ENCODE data around the gene NUAK1. TPM values are rescaled to one million over a fixed set of nuclear protein-coding genes. Genes with fewer than 3 reads are reported as not detected.
"Not testable (repeated sequence)": the region's sequence is repeated elsewhere in the genome, so short reads cannot be mapped to it uniquely, and the experiment has no call there.

Gene NUAK1
- total RNA-seq, 1 experiment from 2014 or later = 7.9 TPM

- H3K27me3 ChIP-seq (ENCODE audit: insufficient read depth, low read depth) = no peaks in the 10 kb centered on the region
- no peak overlapping the region for H3K4me3 ChIP-seq
- H2AFZ ChIP-seq = no peak overlapping the region
- H3K27ac ChIP-seq = no peak overlapping the region
- no peaks in the 10 kb centered on the region for H3K9me3 ChIP-seq (ENCODE audit: insufficient read depth, low read depth)
- intact Hi-C loops (cut with micrococcal nuclease; ENCODE audit: unreplicated experiment) = no loop called here
- CTCF ChIA-PET = no interaction called here
- DNase-seq = no peak
- no peaks in the 10 kb centered on the region for H3K36me3 ChIP-seq (ENCODE audit: low read depth)
- H3K4me2 ChIP-seq = 0 out of 2 replicates have a peak overlapping the region, but pooled peaks have one; percentile 5
- peaks cover 22% of the 10 kb centered on the region for H3K4me1 ChIP-seq (replicated peaks; ENCODE audit: insufficient read depth)
- TF ChIP-seq EZH2 (IDR thresholded peaks at IDR 0.05; ENCODE audit: low read depth) = no peak
- no peak for TF ChIP-seq CTCF (conservative IDR thresholded peaks at IDR 0.05)
- BruUV-seq (replicated peaks) = no TSS peak
- POLR2A ChIA-PET (ENCODE audit: unreplicated experiment) = no interaction called here
- peaks cover 40% of the 10 kb centered on the region for H3K79me2 ChIP-seq (ENCODE audit: low read depth)
- H3F3A ChIP-seq (ENCODE audit: insufficient read depth, low read depth) = peaks cover 7% of the 10 kb centered on the region
- H3K9me2 ChIP-seq (ENCODE audit: insufficient read depth) = no peaks in the 10 kb centered on the region
- no peaks in the 10 kb centered on the region for H4K20me1 ChIP-seq (ENCODE audit: insufficient read depth)
Measured at GRCh38 chr12:106142591-106143261, 4.0 kb upstream of the NUAK1 start.

- DNase-seq; H3K27ac ChIP-seq; H3K9me2 ChIP-seq (ENCODE audit: insufficient read depth); BruUV-seq (replicated peaks); H3K4me3 ChIP-seq; H3K36me3 ChIP-seq (ENCODE audit: low read depth); intact Hi-C loops (cut with micrococcal nuclease; ENCODE audit: unreplicated experiment); H2AFZ ChIP-seq; H3K27me3 ChIP-seq (ENCODE audit: insufficient read depth, low read depth); H3K9me3 ChIP-seq (ENCODE audit: insufficient read depth, low read depth); H3F3A ChIP-seq (ENCODE audit: insufficient read depth, low read depth); H4K20me1 ChIP-seq (ENCODE audit: insufficient read depth): not testable (repeated sequence)
- Histone ChIP-seq H3K4me2 (peak overlapping the region; percentile 80; the same call in 1 of the 2 replicates), H3K4me1 (replicated peaks; ENCODE audit: insufficient read depth) (peaks cover 28% of the 10 kb centered on the region), H3K79me2 (ENCODE audit: low read depth) (peaks cover 48% of the 10 kb centered on the region)
- POLR2A ChIA-PET (ENCODE audit: unreplicated experiment) = interaction anchor here (0.6 kb wide), 1 partner anchor 168 kb away, joined by 3 read pairs; no protein-coding TSS in a partner anchor
- CTCF ChIA-PET = interaction anchor here (0.6 kb wide), 1 partner anchor 438 kb away, joined by 3 read pairs; no protein-coding TSS in a partner anchor
Measured at GRCh38 chr12:106141920-106142319, 3.2 kb upstream of the NUAK1 start.

- Histone ChIP-seq H2AFZ (no peak overlapping the region), H3K9me3 (ENCODE audit: insufficient read depth, low read depth) (no peaks in the 10 kb centered on the region), H3K27ac (no peak overlapping the region), H3K4me3 (peak overlapping the region; percentile 78; the same call in 1 of the 2 replicates), H3F3A (ENCODE audit: insufficient read depth, low read depth) (peaks cover 7% of the 10 kb centered on the region), H3K79me2 (ENCODE audit: low read depth) (peaks cover 52% of the 10 kb centered on the region), H3K4me1 (replicated peaks; ENCODE audit: insufficient read depth) (peaks cover 32% of the 10 kb centered on the region), H3K36me3 (ENCODE audit: low read depth) (no peaks in the 10 kb centered on the region), H4K20me1 (ENCODE audit: insufficient read depth) (no peaks in the 10 kb centered on the region), H3K9me2 (ENCODE audit: insufficient read depth) (no peaks in the 10 kb centered on the region), H3K27me3 (ENCODE audit: insufficient read depth, low read depth) (no peaks in the 10 kb centered on the region), H3K4me2 (peak overlapping the region; percentile 80)
- no peak for DNase-seq
- POLR2A ChIA-PET (ENCODE audit: unreplicated experiment) = interaction anchor here (0.6 kb wide), 1 partner anchor 168 kb away, joined by 3 read pairs; no protein-coding TSS in a partner anchor
- intact Hi-C loops (cut with micrococcal nuclease; ENCODE audit: unreplicated experiment) = no loop called here
- no TSS peak for BruUV-seq (replicated peaks)
- CTCF ChIA-PET = no interaction called here
- TF ChIP-seq EZH2 (IDR thresholded peaks at IDR 0.05; ENCODE audit: low read depth) (no peak), CTCF (conservative IDR thresholded peaks at IDR 0.05) (no peak)
Measured at GRCh38 chr12:106141452-106141851, 2.7 kb upstream of the NUAK1 start.
